IMR-90 (cell line): Measurements from ENCODE around the gene SULT1C4. TPM values are rescaled to one million over a fixed set of nuclear protein-coding genes. Genes with fewer than 3 reads are reported as not detected.
A peak's percentile ranks its signal among the peaks of the same experiment; 100 is the strongest.

Experiments
- ATAC-seq: fragments of 200-7000 bp; cut with Tn5 transposase; 2 replicates; pipeline ENCODE4 v1.9.1; 2020; ENCODE audit warnings: low read depth, mild to moderate bottlenecking, moderate library complexity
- BruUV-seq: library from RNA; stranded (reverse); fragments of 400-500 nt; replicated peaks from 2 replicates; lab custom pipeline; 2021; lab: Mats Ljungman, UMichigan
- CTCF ChIA-PET: fragments of 300-600 bp; formaldehyde crosslinking; extraction: SDS; loops from one replicate; lab custom pipeline; 2021; ENCODE audit warnings: antibody characterized with exemption; lab: Yijun Ruan, JAX
- POLR2A ChIA-PET: fragments of 300-600 bp; sonication (Branson Sonifier 250); formaldehyde crosslinking; loops from one replicate; lab custom pipeline; 2022; ENCODE audit warnings: antibody characterized with exemption; ENCODE audit not compliant: unreplicated experiment; lab: Charles Lee
- DNase-seq: peaks from one replicate; pipeline ENCODE4 v3.0.0; 2013
- H2AFZ ChIP-seq: replicated peaks from 2 replicates; pipeline ENCODE3; 2013; ENCODE audit warnings: low read length, mild to moderate bottlenecking; ENCODE audit not compliant: poor library complexity
- H2AK5ac ChIP-seq: 2 replicates; pipeline ENCODE4 v1.6.1; 2013; ENCODE audit warnings: low read depth, low read length, inconsistent platforms
- H2AK9ac ChIP-seq: replicated peaks from 2 replicates; pipeline ENCODE3; 2013; ENCODE audit warnings: mild to moderate bottlenecking, low read depth, low read length, moderate library complexity; ENCODE audit not compliant: poor library complexity
- H2BK120ac ChIP-seq: 2 replicates; pipeline ENCODE4 v1.6.1; 2013; ENCODE audit warnings: low read depth, low read length, inconsistent platforms
- H2BK15ac ChIP-seq: 3 replicates; pipeline ENCODE4 v1.6.1; 2013; ENCODE audit warnings: low read depth, low read length, inconsistent platforms
- H2BK20ac ChIP-seq: 2 replicates; pipeline ENCODE4 v1.6.1; 2013; ENCODE audit warnings: low read depth, mild to moderate bottlenecking, inconsistent platforms, low read length, moderate library complexity
- H2BK5ac ChIP-seq: 2 replicates; pipeline ENCODE4 v1.6.1; 2013; ENCODE audit warnings: mild to moderate bottlenecking, low read depth, low read length, inconsistent platforms; ENCODE audit not compliant: poor library complexity, severe bottlenecking
- H3K14ac ChIP-seq: replicated peaks from 2 replicates; pipeline ENCODE4 v1.6.1; 2013; ENCODE audit warnings: low read depth, low read length, inconsistent platforms
- H3K18ac ChIP-seq: 2 replicates; pipeline ENCODE4 v1.6.1; 2013; ENCODE audit warnings: low read depth, low read length, control low read depth
- H3K23ac ChIP-seq: 2 replicates; pipeline ENCODE4 v1.6.1; 2013; ENCODE audit warnings: low read depth, low read length, inconsistent platforms
- H3K27ac ChIP-seq: 2 replicates; pipeline ENCODE4 v1.5.1; 2013; ENCODE audit warnings: mild to moderate bottlenecking, control low read depth, low read length; ENCODE audit not compliant: insufficient read depth
- H3K27me3 ChIP-seq: 2 replicates; pipeline ENCODE4 v1.6.1; 2013; ENCODE audit warnings: low read length; ENCODE audit not compliant: control insufficient read depth, insufficient read depth
- H3K36me3 ChIP-seq: 2 replicates; pipeline ENCODE4 v1.6.1; 2013; ENCODE audit warnings: low read length, mixed read lengths; ENCODE audit not compliant: control insufficient read depth, insufficient read depth
- H3K4ac ChIP-seq: 2 replicates; pipeline ENCODE4 v1.6.1; 2013; ENCODE audit warnings: low read depth, low read length, inconsistent platforms
- H3K4me1 ChIP-seq: 2 replicates; pipeline ENCODE4 v1.6.1; 2013; ENCODE audit warnings: low read length, mixed read lengths; ENCODE audit not compliant: control insufficient read depth, insufficient read depth
- H3K4me2 ChIP-seq: 2 replicates; pipeline ENCODE4 v1.6.1; 2013; ENCODE audit warnings: low read depth, mild to moderate bottlenecking, control low read depth, low read length, moderate library complexity
- H3K4me3 ChIP-seq: 2 replicates; pipeline ENCODE4 v1.5.1; 2013; ENCODE audit warnings: low read depth, mild to moderate bottlenecking, control low read depth, low read length, moderate library complexity; ENCODE audit not compliant: insufficient read depth
- H3K56ac ChIP-seq: 2 replicates; pipeline ENCODE4 v1.6.1; 2013; ENCODE audit warnings: low read length, inconsistent platforms; ENCODE audit not compliant: insufficient read depth; ENCODE audit errors: extremely low read depth
- H3K79me1 ChIP-seq, 2 experiments: 2 replicates each; pipeline ENCODE4 v1.6.1; 2013; ENCODE audit warnings: low read length in 2 of 2, inconsistent platforms in 1 of 2, low read depth in 1 of 2
- H3K9ac ChIP-seq: 2 replicates; pipeline ENCODE4 v1.6.1; 2013; ENCODE audit warnings: low read depth, low read length, control low read depth
- H3K9me1 ChIP-seq: 2 replicates; pipeline ENCODE4 v1.6.1; 2013; ENCODE audit warnings: low read length, inconsistent platforms; ENCODE audit not compliant: insufficient read depth
- H3K9me3 ChIP-seq: 2 replicates; pipeline ENCODE4 v1.6.1; 2013; ENCODE audit warnings: low read length; ENCODE audit not compliant: control insufficient read depth, insufficient read depth
- H4K20me1 ChIP-seq: 2 replicates; pipeline ENCODE4 v1.6.1; 2013; ENCODE audit warnings: low read length, inconsistent platforms; ENCODE audit not compliant: insufficient read depth
- H4K5ac ChIP-seq: 2 replicates; pipeline ENCODE4 v1.6.1; 2013; ENCODE audit warnings: mild to moderate bottlenecking, low read depth, low read length, control low read depth
- H4K8ac ChIP-seq, 2 experiments: 2 replicates each; pipeline ENCODE4 v1.6.1; 2013; ENCODE audit warnings: low read depth in 2 of 2, low read length in 2 of 2, control low read depth in 1 of 2, inconsistent platforms in 1 of 2
- H4K91ac ChIP-seq: 2 replicates; pipeline ENCODE4 v1.6.1; 2013; ENCODE audit warnings: low read depth, low read length, inconsistent platforms; ENCODE audit not compliant: insufficient read depth
- NFE2L2 ChIP-seq: fragments of 150-350 bp; IDR thresholded peaks from 2 replicates; pipeline ENCODE4 v1.6.1; 2016; ENCODE audit warnings: low read depth, mild to moderate bottlenecking, low read length
- WGBS, 2 experiments: methylation state at CpG; one replicate each; pipeline versions ENCODE4 v1.1.5 to v1.1.7; 2013; ENCODE audit warnings: missing lambda C conversion rate in 2 of 2; ENCODE audit not compliant: insufficient read length in 1 of 2; ENCODE audit errors: extremely low coverage in 2 of 2; 5-methylcytosine and 5-hydroxymethylcytosine counted together
- dilution Hi-C: fragments of 300-500 bp; cut with HindIII; formaldehyde crosslinking; loops from one replicate; pipeline ENCODE4 v1.14.3; 2018; ENCODE audit warnings: low sequenced_read_pairs; ENCODE audit not compliant: unreplicated experiment
- in situ Hi-C: fragments of 300-500 bp; cut with MboI; formaldehyde crosslinking; loops from 3 replicates; pipeline ENCODE4 v1.14.3; 2019; ENCODE audit warnings: low sequenced_read_pairs, inconsistent platforms, mixed read lengths
- intact Hi-C: fragments of 100-400 bp; cut with micrococcal nuclease; formaldehyde crosslinking; loops from 2 replicates; pipeline ENCODE4 v1.10.0; 2022
- polyA plus RNA-seq, 3 experiments: library from polyadenylated mRNA; depleted of rRNA; stranded (reverse); fragments of >200 nt; gene quantifications; 2 replicates each; pipeline ENCODE4 v1.2.3, GENCODE V29; 2012; ENCODE audit warnings: low replicate concordance in 1 of 3
- total RNA-seq: library from RNA; depleted of rRNA; stranded (reverse); fragments of >200 nt; gene quantifications from 2 replicates; pipeline ENCODE4 v1.2.3, GENCODE V29; 2012

Gene SULT1C4
- total and polyA plus RNA-seq, 2 of the 4 experiments (the other 2 are of a cell fraction): 0.36 to 0.50 TPM

DNA sequence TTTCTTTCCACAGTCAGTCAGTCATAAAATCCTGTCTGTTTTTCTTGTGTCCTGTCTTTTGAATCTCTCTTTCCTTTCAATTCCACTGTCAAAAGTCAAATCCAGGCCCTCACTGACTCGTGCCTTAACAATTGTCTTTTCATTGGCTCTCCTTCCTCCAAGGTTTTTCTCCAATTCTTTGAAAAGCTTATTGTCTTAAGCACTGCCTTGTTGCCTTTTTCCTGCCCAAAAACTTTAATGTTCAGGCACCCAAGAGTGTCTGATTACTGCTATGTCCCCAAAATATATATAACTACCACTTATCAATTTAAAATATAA, 13.9 kb upstream of the SULT1C4 start:
- no peak overlapping the region for H4K91ac ChIP-seq
- H3K14ac ChIP-seq: no peak overlapping the region
- H3K4me1 ChIP-seq: peaks cover 9% of the 10 kb centered on the region
- H2AK9ac ChIP-seq: no peak overlapping the region
- H2AFZ ChIP-seq: no peak overlapping the region
- H3K9me1 ChIP-seq: peaks cover 7% of the 10 kb centered on the region
- H3K56ac ChIP-seq: no peak overlapping the region
- DNase-seq: peak; percentile 47
- no peaks in the 10 kb centered on the region for H4K20me1 ChIP-seq
- no peaks in the 10 kb centered on the region for H3K36me3 ChIP-seq
- no TSS peak for BruUV-seq
- H4K5ac ChIP-seq: peak overlapping the region; percentile 1; the same call in 1 of the 2 replicates
- no peak overlapping the region for H3K4me2 ChIP-seq
- no peak for ATAC-seq
- peaks cover 4% of the 10 kb centered on the region for H3K9me3 ChIP-seq
- H3K79me1 ChIP-seq: no peaks in the 10 kb centered on the region
- TF ChIP-seq NFE2L2: no peak
- intact Hi-C loops: no loop called here
- no peak overlapping the region for H3K23ac ChIP-seq
- no peak overlapping the region; the same call in 2 of the 3 replicates for H2BK15ac ChIP-seq
- ChIA-PET POLR2A (no interaction called here), CTCF (interaction anchor here (0.9 kb wide), 1 partner anchor 14 kb away, joined by 3 read pairs; the partner anchor contains the start of gene SULT1C4)
- H2BK120ac ChIP-seq: peak overlapping the region; percentile 25; the same call in 1 of the 2 replicates
- H3K27ac ChIP-seq: no peak overlapping the region
- in situ Hi-C loops: no loop called here
- dilution Hi-C loops: no loop called here
- H3K9ac ChIP-seq: no peak overlapping the region; the same call in 1 of the 2 replicates
- 100% methylated on average over 1 of the region's 1 CpG; no CpG with 5 or more reads in 1 of the 2 experiments for WGBS, 2 experiments
- H3K4me3 ChIP-seq: no peak overlapping the region
- H3K4ac ChIP-seq: no peak overlapping the region; the same call in 1 of the 2 replicates
- peak overlapping the region in 1 of 2 experiments; percentile 29; a peak in 3 of 4 replicates for H4K8ac ChIP-seq
- peak overlapping the region; percentile 31 for H2BK20ac ChIP-seq
- H3K27me3 ChIP-seq: no peaks in the 10 kb centered on the region
- peak overlapping the region; percentile 49 for H2BK5ac ChIP-seq
- H2AK5ac ChIP-seq: no peak overlapping the region
- H3K18ac ChIP-seq: peak overlapping the region; percentile 48; the same call in 1 of the 2 replicates
